ENCODE measurements around the gene PLCB2.

PLCB2 gene

DNA sequence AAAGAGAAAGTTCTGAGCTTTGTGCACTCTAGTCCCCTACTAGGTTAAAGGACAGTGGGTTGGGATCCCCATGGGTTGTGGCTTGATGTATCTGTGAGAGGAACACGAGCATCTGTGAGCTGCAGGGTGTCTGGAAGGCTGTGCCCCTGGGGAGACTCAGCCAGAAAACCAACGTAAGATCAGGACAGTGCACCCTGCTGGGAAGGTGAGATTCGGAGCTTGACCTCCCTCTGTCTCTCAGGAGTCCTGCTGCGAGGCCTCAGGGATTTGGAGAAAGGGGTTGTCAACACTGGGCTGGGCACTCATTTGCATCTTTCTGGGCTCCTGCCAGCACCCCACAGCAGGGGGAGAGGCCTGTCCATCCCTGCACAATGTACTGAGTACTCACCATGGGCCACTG is 40.1 kb downstream of the PLCB2 start:
- no peak for DNase-seq

DNA sequence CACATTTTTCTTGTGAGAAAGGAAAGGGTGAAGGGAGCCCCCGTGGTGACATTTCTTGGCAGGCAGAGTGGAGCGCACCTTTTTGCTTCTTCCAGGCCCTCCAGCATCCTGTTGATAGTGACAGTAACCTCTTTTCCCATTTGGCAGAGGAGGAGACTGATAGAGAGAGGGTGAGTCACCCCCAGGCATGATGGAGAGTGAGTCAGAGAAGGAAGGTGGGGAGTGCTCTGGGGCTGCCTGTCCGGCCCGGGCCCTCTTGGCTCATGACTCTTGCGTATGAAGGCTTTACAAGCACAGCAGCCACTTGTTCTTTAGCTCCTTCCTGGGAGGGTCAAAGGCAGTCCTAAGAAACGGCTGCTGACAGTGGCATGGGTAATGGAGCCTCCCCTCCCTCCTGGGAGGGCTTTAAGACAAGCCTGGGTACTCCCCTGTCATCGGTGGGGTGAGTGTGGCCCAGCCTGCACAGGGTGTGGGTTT is 40.9 kb downstream of the PLCB2 start:
- DNase-seq, result peak; percentile 72 to 83

DNA sequence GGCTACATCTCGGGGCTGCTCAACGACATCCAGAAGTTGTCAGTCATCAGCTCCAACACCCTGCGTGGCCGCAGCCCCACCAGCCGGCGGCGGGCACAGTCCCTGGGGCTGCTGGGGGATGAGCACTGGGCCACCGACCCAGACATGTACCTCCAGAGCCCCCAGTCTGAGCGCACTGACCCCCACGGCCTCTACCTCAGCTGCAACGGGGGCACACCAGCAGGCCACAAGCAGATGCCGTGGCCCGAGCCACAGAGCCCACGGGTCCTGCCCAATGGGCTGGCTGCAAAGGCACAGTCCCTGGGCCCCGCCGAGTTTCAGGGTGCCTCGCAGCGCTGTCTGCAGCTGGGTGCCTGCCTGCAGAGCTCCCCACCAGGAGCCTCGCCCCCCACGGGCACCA is 41.9 kb downstream of the PLCB2 start:
- no peak for DNase-seq

DNA sequence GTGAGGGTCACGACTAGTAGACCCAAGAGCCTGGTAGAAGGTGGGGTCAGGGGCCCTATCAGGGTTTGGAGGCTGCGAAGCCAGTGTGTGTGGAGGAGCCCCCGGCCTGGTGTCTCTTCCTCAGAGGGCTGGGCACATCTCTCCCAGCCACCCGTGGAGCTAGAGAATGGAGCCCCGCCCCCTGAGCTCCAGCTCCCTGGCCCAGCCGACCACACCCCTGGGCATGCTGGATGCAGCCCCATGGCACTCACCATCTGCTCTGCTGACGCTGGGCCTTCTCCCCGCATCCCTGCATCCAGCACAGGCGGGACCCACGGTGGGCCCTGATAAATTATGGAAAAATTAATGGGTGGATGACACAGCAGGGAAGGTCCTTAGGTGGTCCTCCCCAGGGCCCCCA is 42.4 kb downstream of the PLCB2 start:
- no peak for DNase-seq

DNA sequence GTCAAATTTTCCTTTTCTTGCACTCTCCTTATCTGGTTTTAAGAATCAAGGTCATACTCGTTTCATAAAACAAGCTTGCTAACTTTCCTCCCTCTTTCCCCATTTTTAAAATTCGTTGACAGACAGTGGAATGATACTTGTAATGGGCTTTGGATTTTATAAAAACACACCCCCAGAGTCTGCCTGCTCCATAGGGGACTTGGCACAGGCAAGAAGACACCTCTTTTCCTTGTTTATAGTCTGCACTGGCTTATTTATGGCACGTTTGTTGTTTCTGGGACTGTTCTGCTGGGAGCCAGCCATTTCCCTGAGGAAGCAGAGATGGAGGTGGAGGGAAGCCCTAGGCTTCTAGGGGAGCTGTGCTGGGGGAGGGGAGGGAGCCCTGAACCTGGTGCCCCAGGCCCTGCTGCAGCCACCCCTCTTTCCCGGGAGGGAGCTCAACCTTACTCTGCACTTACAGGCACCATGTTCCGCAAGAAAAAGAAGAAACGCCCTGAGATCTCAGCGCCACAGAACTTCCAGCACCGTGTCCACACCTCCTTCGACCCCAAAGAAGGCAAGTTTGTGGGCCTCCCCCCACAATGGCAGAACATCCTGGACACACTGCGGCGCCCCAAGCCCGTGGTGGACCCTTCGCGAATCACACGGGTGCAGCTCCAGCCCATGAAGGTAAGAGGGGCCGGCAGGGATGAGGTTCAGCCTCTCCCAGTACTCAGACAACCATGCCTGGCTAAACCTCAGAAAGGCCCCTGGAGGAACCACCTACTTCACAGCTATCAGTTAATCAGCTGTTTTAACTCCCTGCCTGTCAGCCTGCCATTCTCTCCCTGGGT is 43.2 kb downstream of the PLCB2 start:
- no peak for DNase-seq

DNA sequence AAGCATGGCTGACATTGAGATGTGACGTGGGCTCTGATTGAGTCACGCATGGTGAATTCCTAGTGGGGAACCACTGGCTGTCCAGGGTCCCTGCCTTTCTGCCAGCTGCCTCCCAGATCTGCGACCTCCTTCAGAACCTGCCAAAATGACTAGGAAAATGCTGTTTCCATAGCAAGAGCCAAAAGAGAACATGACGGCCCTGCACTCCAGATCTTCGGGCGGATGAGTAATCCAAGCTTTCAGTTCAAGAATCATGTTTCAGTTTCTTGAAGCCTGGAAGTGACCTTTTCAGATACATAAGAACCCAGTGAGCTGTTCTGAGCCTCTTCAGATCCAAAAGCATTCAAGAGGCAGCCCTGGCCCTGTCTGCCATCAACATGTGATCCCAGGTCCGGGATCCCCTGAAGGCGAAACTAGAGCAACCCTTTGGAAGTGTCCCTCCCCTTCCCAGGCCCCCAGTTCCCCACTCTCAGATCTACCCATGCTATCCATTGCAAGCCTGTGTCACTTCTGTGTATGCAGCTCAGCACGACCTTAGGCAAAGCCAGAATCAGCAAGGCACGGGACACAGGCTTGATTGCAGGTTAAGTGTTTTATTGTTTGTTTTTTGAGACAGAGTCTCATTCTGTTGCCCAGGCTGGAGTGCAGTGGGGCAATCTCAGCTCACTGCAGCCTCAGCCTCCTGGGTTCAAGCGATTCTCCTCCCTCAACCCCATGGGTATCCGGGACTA is 44.5 kb downstream of the PLCB2 start:
- no peak for DNase-seq

DNA sequence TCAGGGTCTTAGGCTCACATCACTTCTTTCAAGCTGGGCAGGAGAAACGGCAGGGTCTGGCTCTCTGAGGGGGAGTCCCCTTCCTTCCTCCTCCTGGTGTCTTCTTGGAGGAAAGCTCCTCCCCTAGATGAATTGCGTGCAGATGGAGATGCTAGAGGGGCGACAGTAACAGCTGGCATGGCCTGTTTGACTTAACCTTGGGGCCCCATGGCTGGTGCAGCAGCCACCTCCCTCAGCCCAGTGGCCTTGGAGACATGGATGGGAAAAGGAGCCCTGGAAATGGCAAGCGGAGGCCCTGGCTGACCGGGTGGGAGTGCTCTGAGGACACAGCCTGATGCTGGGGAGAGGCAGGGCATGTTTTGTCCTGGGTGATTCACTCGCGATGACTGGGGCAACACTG is 48.7 kb downstream of the PLCB2 start:
- DNase-seq, result no peak

DNA sequence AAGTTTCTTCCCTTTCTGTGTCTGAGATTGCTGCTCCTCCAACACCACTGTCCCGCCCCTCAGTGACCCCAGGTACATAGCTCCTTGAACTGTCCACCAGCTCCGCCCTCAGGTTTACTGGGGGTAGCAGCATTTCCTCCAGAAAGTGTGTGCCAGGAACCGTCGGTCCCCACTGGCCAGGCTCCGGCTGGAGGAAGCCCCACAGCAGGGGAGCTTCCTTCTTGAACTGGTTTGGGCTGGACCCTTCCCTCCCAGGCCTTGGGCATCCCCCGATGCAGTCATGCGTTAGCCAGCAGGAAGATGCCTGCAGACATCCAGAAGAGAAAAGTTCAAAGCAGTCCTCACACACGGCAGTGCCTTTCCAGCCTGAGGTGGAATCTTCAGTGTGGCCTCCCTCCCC is 49.2 kb downstream of the PLCB2 start:
- no peak for DNase-seq

DNA sequence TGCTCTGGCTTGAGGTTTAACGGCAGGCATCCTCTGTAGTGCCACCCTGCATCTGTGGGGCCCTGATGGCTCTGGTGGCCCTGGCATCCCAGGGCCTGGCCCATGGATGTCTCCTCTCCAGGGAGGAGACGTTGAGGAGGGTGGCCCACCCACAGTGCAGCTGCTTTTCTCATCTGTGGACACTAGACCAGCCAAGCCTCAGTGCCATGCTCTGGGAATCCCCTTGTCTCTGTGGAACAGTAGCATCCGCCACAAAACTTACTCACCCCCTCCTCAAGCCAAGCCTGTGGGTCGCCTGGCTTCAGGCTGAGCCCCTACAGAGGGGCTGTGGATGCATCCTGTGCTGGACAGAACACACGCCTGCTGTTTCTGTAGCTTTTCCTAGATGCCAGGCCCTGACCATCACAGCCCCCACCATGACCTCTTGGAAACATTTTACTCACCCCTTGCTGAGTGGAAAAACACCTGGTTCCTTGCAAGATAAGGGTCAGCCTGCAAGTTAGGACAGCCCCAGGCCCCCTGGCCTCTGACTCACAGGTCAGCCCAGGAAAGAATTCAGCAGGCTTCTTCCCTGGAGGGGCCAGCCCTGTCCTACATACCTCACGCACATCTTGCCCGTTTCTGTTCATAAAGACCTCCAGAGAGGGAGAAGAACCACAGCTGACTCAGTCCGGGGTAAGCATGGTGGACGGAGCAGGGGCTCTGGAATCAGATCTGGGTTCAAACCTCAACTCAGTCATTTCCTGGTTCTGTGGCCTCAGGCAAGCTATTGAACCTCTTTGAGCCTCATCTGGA is 49.9 kb downstream of the PLCB2 start:
- no peak for DNase-seq

DNA sequence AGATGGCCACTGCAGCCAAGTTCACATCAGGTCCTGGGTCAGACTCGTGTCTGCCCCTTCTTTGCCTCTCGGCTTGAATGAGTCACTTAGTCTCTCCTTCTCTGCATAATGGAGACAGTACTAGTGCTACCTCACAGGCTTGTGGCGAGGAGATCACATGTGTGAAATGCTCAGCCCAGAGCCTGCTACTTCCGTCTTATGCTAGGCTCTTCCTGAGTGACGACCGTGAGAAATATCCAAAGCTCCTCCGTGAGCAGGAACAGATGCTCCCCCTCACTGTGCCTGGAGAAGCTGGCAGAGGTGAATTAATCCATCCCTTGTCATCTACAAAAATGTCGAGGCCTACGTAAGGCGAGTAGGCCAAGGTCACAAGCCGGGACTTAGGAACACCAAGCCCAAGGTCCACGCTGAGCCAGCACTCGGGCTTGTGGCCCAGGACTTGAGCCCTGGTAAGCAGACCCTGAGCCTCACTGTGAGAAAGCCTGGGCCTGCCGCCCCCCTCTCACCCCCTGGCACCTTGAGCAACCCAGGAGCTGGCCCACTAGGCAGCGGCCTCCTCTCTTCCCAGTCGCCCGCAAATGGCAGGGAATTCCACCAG is 51.0 kb downstream of the PLCB2 start:
- DNase-seq, result peak; percentile 12 to 53

DNA sequence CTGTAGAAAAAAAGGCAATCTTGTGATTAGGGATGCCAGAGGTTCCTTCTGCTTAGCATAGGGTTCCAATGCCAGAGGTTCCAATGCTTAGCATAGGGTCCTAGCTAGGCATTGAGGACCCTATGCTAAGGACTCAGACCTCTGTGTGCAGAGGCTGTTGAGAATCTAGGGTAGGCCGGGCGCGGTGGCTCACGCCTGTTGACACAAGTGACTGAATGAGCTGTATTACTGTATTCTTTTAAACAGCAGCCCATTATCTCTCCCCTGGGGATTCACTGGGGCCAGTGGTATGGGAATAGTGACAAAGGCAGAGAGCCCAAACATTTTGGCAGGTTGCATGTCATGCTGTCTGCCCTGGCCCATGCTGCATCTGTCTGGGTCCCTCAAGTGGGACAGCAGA is 52.7 kb downstream of the PLCB2 start:
- no peak for DNase-seq

DNA sequence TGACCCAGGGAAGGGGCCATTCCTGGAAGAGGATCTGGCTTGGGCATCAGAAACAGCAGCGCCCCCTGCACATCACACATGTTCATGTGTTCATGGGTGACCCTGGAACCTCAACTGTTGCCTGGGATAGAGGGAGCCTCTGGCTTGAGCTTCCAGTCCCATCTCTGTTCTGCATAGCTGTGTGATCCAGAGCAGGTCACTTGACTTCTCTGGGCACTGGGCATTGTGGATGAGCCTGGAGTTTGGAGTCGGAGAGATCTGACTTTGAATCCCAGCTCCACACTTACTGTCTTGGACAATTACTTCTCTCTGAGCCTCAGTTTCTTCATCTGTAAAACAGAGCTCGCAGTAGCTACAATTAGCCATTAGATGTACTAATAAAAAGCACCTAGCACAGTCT is 53.3 kb downstream of the PLCB2 start:
- no peak for DNase-seq

DNA sequence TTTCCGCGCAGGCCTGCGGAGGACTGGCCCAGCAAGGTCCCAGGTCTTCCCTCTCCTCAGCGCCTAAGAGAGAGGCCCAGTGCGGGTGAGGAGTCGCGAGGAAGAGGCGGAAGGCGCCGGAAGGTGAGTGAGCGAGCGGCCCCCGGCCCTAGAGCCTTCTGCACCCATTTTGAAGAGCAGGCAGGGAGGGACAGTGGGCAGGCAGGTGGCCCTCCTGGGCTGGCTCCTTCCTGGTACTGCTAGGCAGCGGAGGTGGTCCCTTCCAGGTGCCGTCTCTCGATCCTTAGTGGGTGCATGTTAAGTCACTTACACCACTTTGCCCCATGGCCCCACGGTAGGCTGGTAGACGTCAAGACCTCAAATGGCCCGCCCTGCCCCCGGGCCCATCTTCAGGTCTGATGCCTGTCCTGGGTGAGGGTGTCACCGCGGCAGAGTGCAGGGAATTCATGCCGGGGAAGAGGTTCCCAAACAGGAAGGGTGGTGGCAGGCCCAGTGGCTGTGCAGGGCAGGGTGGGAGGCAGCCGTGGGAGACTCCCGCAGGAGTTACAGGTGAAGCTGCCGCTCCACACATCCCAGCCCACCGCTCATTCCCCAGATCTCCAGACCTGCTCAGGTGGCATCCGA is 54.5 kb downstream of the PLCB2 start:
- DNase-seq, result no peak

DNA sequence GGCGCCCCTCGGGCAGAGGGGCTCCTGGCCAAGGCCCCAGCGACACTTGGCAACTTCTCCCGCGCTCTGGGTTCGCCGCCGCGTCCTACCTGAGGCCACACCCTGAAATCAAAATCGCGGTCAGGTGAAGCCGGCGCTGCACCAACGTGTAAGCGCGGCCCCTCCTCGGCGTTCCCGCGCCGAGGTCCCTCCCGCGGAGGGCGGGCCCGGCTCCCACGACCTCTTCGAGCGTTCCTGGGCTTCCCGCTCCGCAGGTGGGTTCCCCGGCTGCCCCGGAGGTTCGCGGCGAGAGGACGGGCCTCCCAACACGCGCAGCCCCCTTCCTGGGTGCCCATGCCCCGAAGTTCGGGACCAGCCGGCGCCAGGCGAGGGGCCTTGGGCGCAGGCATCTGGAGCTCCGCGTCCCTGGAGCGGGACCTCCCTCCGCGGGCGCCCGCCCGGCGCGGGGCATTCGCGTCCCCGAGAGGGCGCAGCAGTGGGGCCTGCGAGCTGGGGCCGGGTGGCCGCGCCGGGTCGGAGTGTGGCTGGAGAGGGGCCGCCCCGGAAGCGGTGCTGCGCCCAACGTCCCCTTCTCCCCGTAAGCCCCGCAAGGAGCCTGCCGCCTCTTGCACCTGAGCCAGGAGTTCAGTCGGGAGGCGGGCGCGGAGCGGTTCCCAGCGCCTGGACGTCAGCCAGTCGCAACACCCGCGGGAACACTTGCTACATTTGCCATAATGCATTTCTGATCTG is 55.1 kb downstream of the PLCB2 start:
- no peak for DNase-seq

DNA sequence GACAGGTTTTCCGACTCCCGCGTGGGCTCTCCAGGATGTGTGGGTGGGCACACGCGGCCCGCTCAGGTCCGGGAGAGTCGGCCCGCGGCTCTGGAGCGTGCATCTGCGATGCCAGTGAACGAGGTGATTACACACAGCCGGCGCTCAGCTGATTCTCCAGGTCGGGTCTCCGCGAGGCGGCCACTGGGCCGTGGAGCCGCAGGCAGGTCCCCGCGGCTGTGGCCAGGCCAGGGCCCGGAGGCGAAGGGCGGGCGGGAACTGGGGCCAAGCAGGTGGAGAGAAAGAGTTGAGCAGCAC is 55.6 kb downstream of the PLCB2 start:
- DNase-seq, result no peak

DNA sequence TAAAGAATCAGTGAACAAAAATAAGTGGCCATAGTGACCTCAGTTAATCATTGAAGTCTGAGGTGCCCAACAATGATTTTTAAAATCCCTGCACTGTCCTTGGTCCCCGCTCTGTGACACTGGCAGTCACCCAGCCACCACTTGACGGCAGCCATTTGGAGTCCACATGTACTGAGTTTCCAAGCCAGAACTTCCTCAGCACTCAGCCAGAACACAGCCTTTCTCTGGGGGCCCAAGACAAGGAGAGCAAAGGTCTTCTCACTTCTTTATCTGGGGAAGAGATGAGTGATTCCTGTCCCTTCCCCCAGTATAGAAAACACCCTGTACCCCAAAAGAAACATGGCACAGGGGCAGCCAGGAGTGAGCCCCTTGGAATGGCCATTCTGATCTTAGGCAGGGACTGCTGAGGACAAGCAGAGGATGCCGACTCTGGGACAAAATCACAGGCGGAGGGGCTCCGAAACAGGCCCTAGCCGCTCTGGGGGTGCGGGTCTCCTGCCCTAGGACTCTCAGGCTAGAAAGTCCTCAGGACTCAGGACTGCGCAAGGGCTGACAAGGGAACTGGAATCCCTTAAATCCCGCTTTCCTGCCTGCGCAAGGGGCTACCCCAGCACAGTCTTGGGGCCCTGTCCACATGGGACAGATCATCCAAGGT is 56.1 kb downstream of the PLCB2 start:
- no peak for DNase-seq

DNA sequence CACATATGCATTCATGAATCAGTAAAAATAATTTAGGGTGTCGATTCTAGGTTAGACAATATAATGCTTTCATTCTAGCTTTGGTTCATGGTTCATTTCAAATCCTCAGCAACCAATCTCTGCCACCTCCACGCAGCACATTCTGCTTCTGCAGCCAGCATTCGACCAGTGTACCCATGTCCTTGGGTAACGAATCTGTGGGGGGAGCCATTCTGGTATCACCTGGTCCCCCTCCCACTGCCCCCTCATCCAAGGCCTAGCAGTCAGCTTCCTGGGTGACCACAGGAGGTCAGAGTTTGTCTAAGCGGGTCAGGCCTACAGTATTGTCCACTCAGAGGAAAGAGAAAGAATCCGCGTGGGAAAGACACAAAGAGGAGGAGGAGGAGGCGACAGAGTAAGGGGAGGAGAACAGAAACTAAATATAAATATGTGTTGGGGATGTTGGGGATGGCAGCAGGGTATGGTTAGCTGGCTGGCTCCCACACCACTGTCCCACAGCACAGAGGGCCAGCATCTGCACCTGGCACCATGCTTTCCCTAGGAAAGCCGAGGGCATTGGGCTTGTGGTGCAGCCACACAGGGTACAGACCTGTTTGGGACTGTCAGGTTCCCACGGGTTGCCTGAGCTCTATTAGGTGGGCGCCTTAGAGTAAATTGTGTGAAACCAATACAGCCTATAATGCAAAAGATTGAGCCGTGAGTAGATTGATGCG is 56.8 kb downstream of the PLCB2 start:
- DNase-seq, result no peak

DNA sequence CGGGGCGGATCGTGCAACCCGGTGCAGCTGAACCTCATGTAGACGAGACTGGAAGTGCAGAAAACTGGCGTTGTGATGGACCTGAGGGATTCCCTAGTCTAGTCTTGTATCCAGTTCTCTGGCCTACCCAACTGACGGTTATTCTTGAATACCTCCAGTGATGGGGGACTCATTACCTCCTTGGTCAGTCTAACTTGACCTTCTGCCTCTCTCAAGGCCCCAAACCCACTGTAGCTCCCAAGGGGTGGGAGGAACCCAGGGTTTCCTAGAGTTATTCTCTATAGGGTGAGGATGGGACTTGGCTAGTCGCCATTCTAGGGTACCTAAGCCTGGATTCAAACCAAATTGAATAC is 57.5 kb downstream of the PLCB2 start:
- no peak for DNase-seq

DNA sequence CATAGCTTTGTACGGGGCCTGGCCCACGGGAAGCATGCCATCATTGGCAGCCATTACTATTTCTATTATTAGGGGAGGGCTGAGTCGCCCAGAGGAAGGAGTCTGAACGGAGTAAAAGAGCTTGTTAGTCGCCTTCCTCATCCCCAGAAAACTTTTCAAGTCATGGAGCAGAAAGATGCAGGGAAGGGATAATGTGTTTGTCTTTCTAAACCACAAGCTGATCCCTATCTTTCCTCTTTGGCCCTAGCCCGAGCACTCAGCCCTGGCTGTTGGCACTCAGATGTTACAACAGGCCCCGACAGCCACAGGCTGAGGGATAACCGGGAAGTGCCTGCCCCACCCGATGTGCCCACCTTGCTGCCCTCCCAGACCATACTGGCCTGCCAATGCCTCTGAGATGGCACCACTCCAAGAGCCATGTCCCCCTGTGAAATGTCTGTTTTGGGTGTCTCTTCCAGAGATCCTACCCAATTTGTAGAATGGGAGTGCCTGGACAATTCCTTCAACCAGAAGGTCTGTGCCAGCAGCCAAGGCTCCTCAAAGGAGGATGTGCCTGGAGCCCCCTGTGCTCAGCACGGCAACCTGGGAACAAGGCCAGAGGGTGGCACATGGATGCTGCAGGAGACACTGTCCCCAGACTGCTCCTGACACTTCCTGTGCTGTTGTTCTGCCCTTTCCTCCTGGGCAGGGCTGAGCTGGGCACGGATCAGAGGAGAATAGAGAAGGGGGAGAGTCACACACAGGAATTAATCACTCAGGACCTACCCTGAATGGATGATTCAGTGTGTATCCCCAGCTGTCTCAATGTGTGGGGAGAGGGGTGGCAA is 58.0 kb downstream of the PLCB2 start:
- DNase-seq, result no peak

All from inflammatory macrophage treated with lipopolysaccharide for 1 hour (primary cell).